GM12878 (cell line): ENCODE results near the gene SNRPA1.

Experiments used
- BMI1 ChIP-seq: fragments of 450-650 bp; IDR thresholded peaks from 2 replicates; pipeline ENCODE4 v1.6.1; 2016; ENCODE audit warnings: mild to moderate bottlenecking, moderate library complexity, borderline replicate concordance
- CHD2 ChIP-seq: IDR thresholded peaks from 2 replicates; pipeline ENCODE4 v1.6.1; 2011; ENCODE audit warnings: low read depth, low read length, improper control_type of control experiment, borderline replicate concordance
- CHD4 ChIP-seq: fragments of 200-600 bp; sonication (generic); IDR thresholded peaks from 2 replicates; pipeline ENCODE4 v1.6.1; 2016; ENCODE audit warnings: mild to moderate bottlenecking
- HDAC2 ChIP-seq: fragments of 200-600 bp; sonication (generic); IDR thresholded peaks from 2 replicates; pipeline ENCODE4 v1.6.1; 2017
- POLR2A ChIP-seq: IDR thresholded peaks from 2 replicates; pipeline ENCODE4 v1.6.1; 2011; ENCODE audit warnings: low read depth, mild to moderate bottlenecking, low read length
- POLR2AphosphoS5 ChIP-seq: IDR thresholded peaks from 2 replicates; pipeline ENCODE4 v1.6.1; 2011; ENCODE audit warnings: mild to moderate bottlenecking, low read length, inconsistent platforms
- RCOR1 ChIP-seq: conservative IDR thresholded peaks from 2 replicates; pipeline ENCODE4 v1.6.1; 2012; ENCODE audit warnings: low read depth, low read length, improper control_type of control experiment
- SIN3A ChIP-seq: IDR thresholded peaks from 2 replicates; pipeline ENCODE4 v1.6.1; 2012; ENCODE audit warnings: low read depth, low read length, improper control_type of control experiment
- SREBF2 ChIP-seq: IDR thresholded peaks from 2 replicates; pipeline ENCODE4 v1.6.1; 2012; ENCODE audit warnings: mild to moderate bottlenecking, low read length
- SUZ12 ChIP-seq: fragments of 200-600 bp; sonication (generic); IDR thresholded peaks from one replicate; pipeline ENCODE4 v1.6.1; 2018; ENCODE audit warnings: antibody characterized with exemption, mild to moderate bottlenecking; ENCODE audit not compliant: unreplicated experiment
- TF ChIP-seq, protein P1 (sequence below), 3 experiments: IDR thresholded peaks in 2 of 3; conservative IDR thresholded peaks in 1 of 3; 2 replicates each; pipeline ENCODE4 v1.5.1; 2011; ENCODE audit warnings: low read depth in 3 of 3, low read length in 3 of 3, mild to moderate bottlenecking in 3 of 3, control low read depth in 2 of 3, moderate library complexity in 2 of 3, inconsistent platforms in 1 of 3, mixed read lengths in 1 of 3; ENCODE audit not compliant: control insufficient read depth in 2 of 3, insufficient read depth in 1 of 3; ENCODE audit errors: extremely low read depth in 1 of 3

DNA sequence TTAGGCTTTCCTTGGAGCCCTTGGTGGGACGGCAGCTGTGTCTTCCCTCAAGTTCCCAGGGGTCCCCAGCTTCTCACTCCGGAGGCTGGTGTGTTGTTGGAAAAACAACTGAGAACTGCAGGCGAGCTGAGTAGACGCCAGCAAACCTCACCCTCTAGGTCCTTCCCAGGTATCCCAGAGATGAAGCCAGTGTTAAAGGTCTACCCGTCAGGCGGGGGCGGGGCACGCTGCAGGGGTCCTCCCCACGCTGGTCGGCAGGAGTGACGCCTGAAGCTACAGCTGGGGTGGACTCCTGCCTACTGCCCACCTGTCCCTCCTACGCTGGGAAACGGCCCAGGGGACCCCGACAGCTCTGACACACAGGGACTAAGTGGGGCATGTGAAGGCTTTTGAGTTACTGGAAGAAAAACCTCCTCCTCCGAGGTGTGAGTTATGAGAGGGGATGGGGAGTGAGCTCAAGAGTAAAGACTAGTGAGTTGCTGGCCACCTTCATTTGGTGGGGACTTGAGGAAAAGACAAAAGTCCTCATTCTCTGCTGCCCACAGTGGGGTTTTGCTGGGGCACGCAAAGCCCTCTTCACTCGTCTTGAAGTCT, 32.2 kb upstream of the SNRPA1 start:
- TF ChIP-seq POLR2AphosphoS5 (no peak), BMI1 (no peak), CHD2 (no peak), SREBF2 (no peak), HDAC2 (no peak), RCOR1 (no peak), CHD4 (no peak), POLR2A (no peak), SUZ12 (no peak), SIN3A (no peak)
- TF ChIP-seq, protein P1, sequence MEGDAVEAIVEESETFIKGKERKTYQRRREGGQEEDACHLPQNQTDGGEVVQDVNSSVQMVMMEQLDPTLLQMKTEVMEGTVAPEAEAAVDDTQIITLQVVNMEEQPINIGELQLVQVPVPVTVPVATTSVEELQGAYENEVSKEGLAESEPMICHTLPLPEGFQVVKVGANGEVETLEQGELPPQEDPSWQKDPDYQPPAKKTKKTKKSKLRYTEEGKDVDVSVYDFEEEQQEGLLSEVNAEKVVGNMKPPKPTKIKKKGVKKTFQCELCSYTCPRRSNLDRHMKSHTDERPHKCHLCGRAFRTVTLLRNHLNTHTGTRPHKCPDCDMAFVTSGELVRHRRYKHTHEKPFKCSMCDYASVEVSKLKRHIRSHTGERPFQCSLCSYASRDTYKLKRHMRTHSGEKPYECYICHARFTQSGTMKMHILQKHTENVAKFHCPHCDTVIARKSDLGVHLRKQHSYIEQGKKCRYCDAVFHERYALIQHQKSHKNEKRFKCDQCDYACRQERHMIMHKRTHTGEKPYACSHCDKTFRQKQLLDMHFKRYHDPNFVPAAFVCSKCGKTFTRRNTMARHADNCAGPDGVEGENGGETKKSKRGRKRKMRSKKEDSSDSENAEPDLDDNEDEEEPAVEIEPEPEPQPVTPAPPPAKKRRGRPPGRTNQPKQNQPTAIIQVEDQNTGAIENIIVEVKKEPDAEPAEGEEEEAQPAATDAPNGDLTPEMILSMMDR (IDR thresholded peaks at IDR 0.05 in 2 of 3, conservative IDR thresholded peaks at IDR 0.05 in 1 of 3; ENCODE audit: control insufficient read depth in 2 of 3, extremely low read depth in 1 of 3, insufficient read depth in 1 of 3, low read depth in 3 of 3, low read length in 3 of 3) = no peak
